Epithelial cell of proximal tubule (primary cell): ENCODE data around the gene ZNF683. TPM values are rescaled to one million over a fixed set of nuclear protein-coding genes. Genes with fewer than 3 reads are reported as not detected.
"Not testable (repeated sequence)": the region's sequence is repeated elsewhere in the genome, so short reads cannot be mapped to it uniquely, and the experiment has no call there.

ENCODE experiments used
- DNase-seq: peaks from one replicate; pipeline ENCODE4 v3.0.0-alpha.2; 2011; ENCODE audit warnings: low read depth
- H3K4me3 ChIP-seq: 2 replicates; pipeline ENCODE4 v1.5.1; 2011; ENCODE audit warnings: low read depth, mild to moderate bottlenecking, low read length
- CTCF ChIP-seq: conservative IDR thresholded peaks from 2 replicates; pipeline ENCODE4 v1.5.1; 2012; ENCODE audit warnings: low read depth, mild to moderate bottlenecking, low read length
- total RNA-seq: library from RNA; depleted of rRNA; stranded (reverse); fragments of >200 nt; gene quantifications from 2 replicates; pipeline ENCODE4 v1.2.3, GENCODE V29; 2015

ZNF683 gene
- total RNA-seq, 1 donor from 2014 or later = not detected

- no peak for DNase-seq
- no peak for TF ChIP-seq CTCF
- H3K4me3 ChIP-seq = no peak overlapping the region
Measured at GRCh38 chr1:26384076-26384475, 11.5 kb upstream of the ZNF683 start.

DNA sequence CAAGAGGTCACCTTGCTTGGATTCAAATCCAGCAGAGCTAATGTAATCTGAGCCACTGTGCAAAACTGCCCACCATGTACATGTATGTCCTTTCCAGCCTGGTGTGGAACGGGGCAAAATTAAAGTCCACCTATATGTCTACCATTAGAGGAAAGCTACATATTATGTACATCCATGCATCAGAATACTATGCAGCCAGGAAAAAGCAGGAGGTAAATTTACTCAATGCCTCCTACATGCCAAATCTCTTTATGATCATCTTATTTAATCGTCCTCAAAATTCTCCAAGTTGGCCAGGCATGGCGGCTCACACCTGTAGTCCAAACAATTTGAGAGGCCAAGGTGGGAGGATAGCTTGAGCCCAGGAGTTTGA is 6.3 kb upstream of the ZNF683 start:
- no peak overlapping the region for H3K4me3 ChIP-seq
- no peak for TF ChIP-seq CTCF
- no peak for DNase-seq

DNA sequence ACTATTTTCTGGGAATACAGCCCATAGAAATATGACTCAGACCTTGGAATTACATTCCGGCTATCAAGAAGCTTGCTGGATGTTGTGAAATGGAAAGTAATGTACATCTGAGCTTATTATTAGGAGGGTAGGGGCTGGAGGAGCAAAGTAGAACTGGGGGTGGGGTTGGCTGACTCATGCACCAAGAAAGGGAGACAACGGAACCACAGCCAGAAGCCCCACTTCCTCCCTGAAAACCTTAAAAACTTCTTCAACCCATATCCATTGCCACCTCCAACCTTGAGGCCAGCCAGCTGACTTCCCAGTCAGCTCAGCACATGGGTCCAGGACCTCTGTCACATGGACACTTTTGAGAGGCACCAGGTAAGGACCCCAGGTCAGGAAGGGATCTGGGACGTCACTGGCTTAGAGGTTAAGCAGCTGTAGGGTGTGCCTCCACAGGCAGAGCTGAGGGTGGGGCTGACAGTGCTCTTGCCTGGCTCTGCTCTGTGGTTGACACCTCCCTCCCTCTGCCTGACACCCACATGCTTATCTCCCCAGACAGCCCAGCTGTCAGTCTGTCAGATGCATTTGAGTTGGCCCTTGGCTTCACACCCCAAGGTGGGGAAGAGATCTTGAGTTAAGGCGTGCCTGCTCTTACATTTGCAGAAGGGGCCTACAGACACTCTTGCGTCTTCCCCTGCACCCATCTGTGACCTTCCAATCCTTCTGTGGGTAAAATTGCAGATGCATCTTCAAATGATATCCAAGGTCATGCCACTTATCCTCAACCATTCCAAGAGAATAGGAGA is 5.7 kb upstream of the ZNF683 start:
- no peak overlapping the region for H3K4me3 ChIP-seq
- TF ChIP-seq CTCF = no peak

DNA sequence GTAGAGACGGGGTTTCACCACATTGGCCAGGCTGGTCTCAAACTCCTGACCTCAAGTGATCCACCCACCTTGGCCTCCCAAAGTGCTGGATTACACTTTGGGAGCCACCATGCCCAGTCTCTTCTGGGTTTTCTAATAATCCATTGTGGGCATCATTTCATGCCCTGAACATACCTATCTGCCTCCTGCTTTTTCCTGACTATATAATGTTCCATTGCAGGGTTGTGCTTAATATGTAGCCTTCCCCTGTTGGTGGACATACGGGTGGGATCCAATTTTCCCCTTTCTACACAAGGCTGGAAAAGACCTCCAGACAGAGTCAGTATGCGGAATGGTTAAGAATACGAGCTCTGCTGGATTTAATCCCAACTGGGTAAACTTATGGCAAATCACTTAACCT is 3.5 kb upstream of the ZNF683 start:
- no peak for DNase-seq
- no peak overlapping the region for H3K4me3 ChIP-seq
- TF ChIP-seq CTCF = no peak

More for the DNA sequence above, 5.7 kb upstream of the ZNF683 start:
- peak; percentile 60 for DNase-seq

DNA sequence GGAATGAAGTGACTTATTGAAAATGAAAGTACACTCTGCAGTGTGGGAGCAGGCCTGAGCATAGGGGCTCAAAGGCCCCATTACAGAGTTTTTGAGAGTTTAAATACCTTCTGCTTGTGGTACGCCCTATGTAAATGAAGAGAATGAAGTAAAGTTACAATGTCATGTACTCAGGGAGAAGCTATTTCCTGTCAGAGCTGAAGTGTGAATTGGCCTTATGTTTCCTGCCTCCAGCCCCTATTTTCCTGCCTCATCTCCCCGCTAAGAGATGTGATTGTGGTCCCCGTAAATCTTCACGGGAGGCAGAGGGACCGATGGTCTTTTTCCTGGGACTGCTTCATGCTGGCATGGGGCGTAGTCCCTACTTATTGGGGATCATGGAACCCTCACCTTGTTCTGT is 2.5 kb upstream of the ZNF683 start:
- DNase-seq = no peak
- no peak overlapping the region for H3K4me3 ChIP-seq
- TF ChIP-seq CTCF = no peak

- not testable (repeated sequence) for DNase-seq, H3K4me3 ChIP-seq
Measured at GRCh38 chr1:26374361-26374760, 1.8 kb upstream of the ZNF683 start.

- no peak overlapping the region for H3K4me3 ChIP-seq
- TF ChIP-seq CTCF = no peak
- no peak for DNase-seq
Measured at GRCh38 chr1:26373789-26374188, 1.2 kb upstream of the ZNF683 start.
